GM12801 (cell line): ENCODE measurements around the gene ZBTB20.

Experiments used
- TF ChIP-seq, protein P1 (sequence below): IDR thresholded peaks from one replicate; pipeline ENCODE4 v1.5.1; 2011; ENCODE audit warnings: control low read depth; ENCODE audit not compliant: insufficient read length; ENCODE audit errors: extremely low read depth

Gene ZBTB20

DNA sequence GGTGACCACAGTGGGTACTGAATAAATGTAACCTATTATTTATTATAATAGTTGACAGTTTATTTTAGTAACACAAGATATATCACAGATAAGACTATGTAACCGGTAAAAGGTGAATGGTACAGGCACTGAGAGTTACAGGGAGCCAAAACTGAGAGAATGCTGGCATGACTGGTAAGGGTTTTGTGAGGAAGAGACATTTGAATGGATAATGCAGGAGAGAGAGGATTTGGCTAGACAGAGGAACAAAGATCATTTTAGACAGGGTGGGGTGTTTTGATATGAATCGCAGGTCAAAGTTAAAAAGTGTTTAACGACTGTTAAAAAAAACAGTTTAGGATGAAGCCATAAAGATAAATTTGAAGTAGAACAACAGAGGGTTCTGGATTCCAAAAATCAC, 421.1 kb downstream of the ZBTB20 start:
- TF ChIP-seq, protein P1, sequence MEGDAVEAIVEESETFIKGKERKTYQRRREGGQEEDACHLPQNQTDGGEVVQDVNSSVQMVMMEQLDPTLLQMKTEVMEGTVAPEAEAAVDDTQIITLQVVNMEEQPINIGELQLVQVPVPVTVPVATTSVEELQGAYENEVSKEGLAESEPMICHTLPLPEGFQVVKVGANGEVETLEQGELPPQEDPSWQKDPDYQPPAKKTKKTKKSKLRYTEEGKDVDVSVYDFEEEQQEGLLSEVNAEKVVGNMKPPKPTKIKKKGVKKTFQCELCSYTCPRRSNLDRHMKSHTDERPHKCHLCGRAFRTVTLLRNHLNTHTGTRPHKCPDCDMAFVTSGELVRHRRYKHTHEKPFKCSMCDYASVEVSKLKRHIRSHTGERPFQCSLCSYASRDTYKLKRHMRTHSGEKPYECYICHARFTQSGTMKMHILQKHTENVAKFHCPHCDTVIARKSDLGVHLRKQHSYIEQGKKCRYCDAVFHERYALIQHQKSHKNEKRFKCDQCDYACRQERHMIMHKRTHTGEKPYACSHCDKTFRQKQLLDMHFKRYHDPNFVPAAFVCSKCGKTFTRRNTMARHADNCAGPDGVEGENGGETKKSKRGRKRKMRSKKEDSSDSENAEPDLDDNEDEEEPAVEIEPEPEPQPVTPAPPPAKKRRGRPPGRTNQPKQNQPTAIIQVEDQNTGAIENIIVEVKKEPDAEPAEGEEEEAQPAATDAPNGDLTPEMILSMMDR, result no peak

DNA sequence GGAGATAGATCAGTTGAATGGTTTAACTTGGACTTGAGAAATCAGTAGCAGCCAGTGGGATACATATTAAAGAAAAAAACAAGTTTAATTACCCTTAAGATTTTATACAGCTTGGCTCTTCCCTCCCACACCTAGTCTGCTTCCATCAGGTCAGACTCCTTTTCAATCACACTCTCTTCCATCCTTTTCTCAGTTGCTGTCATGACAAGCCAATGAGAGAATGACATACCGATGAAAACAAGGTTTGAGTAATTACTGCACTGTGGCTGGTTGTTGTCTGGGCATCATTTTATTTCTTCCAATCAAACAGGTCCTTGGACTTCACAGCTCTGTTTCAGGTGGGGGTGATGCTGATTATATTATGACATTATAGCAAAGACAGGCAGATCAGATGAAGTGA, 424.6 kb downstream of the ZBTB20 start:
- TF ChIP-seq, protein P1, result no peak

DNA sequence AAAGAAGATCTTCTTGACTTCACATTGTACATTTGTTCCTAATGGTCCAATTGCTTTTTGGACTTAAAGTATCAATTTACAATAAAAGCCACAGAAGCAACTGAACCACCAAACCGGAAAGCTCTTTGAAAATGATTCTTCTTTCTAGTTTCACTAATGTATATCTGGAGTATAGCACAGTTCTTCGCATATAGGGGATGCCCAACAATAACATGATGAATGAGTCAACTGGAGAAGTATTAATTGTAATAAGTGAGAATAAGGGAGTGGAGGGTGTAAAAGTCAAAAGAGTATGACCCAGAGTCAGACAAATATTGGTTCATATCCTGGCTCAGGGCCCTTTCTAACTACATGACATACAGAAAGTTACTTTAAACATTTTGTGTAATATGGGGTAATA, 425.2 kb downstream of the ZBTB20 start:
- TF ChIP-seq, protein P1, result no peak

DNA sequence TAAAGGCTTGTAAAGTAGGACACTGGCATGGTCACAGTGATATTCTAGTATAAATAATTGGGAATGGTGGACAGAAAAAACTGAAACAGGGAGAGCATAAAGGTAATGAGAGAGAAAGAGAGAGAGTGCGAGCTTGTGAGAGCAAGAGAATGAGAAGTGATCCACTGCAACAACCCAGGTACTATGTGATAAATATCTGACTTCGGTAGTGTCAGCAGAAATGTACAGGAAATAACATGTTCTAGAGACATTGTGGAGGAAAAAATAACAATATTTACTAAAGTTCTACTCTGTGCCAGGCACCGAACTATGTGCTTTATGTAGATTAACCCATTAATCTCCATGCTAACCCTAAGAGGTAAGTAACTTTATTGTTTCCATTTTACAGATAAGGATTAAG, 425.9 kb downstream of the ZBTB20 start:
- TF ChIP-seq, protein P1, result no peak

DNA sequence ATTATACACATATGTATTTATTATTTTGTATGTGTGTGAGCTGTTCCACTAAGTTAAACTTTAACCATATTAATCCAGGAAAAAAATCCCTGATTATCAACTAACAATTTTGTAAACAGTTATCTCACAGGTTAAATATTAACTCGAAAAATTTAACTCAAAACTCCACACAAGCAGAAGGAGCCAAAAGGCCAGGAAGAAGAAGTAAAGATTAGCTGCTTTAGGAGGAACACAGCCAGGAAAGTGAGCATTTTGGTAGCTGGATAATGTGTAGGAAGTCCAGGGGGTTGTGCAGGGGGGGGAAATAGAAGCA, 428.2 kb downstream of the ZBTB20 start:
- TF ChIP-seq, protein P1, result no peak

DNA sequence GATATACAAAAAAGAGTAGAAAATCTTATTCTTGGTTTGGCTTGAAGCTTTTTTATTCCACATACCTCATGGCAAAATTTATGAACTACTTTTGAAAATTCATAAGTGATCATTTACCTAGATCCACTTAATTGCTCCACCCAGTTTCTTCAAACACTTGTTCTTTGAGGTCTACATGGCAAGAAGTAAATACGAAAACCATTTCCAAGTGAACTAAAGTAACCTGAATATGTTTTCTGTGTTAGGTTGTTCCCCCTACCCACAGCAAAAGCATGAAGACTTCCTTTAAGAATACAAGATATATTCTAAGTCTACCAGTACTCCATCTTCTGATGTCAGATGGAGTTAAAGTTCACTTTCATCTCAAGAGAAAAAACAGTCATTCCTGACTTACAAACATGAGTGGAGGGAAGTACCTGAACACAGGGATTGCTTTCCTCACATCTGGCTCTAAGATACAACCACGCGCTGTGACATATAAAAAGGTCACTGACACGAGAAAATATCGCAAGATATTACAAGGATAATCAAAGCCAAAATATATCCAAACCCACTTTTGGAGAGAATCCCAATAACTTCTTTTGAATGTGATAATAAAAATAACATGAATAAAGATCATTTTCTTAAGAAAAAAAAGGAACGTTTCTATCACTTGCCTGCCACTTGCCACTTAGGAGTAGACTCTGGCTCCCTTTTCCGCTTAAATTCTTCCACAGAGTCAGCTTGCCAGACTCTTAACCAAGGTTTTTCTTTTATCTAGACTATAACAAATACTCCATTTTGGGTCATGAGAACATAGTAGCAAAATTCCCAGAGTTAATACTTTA, 428.8 kb downstream of the ZBTB20 start:
- TF ChIP-seq, protein P1, result no peak

DNA sequence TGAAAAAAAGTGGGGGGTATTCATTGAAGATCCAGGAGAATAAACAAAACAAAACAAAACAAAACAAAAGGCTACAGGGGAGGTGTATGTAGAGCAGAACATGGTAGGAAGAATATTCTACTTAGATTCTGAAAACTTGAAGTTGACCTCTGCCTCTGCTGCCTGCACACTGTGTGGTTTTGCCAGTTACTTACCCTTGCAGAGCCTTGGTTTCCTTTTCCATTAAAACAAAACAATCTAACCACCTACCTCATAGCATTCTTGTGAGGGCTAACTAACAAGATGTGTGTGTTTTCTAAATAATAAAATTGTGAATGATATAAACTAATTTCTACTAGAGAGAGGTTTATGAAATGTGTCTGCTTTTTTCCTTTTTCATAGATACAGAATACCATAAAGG, 430.2 kb downstream of the ZBTB20 start:
- TF ChIP-seq, protein P1, result no peak
